ENCODE measurements around the gene RGS21.
A peak's percentile ranks its signal among the peaks of the same experiment; 100 is the strongest.
"Not testable (repeated sequence)": the region's sequence is repeated elsewhere in the genome, so short reads cannot be mapped to it uniquely, and the experiment has no call there.

The RGS21 gene, protein sequence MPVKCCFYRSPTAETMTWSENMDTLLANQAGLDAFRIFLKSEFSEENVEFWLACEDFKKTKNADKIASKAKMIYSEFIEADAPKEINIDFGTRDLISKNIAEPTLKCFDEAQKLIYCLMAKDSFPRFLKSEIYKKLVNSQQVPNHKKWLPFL

DNA sequence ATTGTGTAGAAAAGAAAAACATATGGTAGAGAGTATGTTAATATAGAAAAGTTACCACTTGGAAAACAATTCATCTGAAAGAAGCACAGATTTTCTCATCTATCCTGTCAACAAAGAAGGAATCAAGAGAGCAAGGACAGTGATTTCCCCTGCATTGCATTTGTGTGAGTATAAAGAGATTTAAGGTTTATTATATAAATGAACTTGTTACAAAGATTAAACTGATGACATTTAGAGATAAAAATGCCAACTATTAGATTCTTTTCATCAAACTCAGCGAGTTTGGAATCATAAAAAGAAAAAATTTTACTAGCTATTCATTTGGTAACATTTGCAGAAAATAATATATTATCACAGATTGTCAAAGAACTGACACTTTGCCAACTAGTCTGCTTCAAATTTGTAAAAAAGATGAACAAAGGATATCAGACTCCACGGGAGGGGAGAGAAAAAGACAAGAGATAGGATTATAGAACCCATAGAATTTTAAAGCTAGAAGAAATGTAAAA lies at the start of gene RGS21:
Gene RGS21, plus strand, starts transcription at position 51 of the 509 bp plus-strand sequence. CDS start 26,045 bp downstream, outside the sequence.
- no peak for DNase-seq

DNA sequence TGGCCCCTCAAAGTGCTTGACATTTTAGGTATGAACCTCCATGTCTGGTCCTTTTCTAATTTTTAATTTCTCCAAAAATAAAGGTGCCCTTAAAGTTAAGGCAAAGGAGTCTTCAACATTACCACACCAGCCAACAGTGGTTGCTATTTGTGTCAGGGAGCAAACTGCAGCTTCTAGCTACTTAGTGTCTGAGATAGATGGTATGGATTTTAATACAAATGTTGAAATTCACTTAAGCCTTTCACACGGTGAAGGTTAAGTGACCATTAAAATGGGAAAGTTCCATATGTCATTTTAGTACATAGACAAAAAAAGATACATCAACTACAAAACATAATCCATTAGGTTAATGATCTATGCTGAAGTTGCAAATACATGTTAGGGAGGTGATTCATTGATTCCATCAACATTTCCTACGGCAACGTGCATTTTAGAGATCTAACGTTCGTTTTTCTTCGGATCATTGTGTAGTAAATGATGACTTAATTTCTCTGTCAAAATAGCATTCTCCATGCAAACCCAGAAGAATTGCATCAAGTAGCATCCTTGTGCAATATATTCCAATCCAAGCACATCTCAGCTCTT lies 48.2 kb upstream of the RGS21 start:
- no peak for DNase-seq

DNA sequence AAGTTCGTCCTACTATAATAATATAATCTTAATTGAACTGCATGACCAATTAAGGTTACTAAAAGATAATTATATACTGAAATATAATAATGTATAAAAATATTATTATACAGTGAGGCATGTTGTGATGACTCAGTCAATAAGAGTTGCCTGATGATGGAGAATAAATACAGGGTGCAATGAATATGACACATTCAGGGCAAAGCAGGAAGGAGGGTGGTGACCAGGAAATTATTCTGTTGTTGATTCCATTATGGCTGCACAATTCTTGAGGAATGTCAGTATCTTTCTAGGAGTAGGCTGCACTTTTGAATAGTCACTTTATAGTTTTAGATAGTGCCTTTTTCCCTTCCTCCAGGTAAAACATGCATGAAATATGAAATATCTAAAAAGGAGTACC lies 46.4 kb upstream of the RGS21 start:
- no peak for DNase-seq

DNA sequence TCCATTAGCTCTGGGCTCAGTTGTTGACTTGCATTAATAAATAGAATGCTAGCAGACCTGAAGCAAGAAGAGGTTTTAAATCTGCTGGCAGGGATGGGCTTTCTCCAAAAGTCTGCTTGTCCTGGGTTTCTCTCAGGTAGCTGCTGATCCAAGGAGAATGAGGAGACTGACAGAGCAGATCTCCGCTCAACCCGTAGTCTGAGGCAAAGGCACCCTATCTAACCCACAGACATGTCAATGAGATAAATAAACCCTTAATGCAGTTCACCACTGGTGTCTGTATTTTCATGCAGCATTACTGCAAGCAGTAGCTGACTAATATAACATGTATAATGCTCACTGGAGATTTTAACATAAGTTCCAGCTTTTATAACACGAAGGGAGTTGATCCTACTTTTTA lies 44.1 kb upstream of the RGS21 start:
- DNase-seq, result no peak

DNA sequence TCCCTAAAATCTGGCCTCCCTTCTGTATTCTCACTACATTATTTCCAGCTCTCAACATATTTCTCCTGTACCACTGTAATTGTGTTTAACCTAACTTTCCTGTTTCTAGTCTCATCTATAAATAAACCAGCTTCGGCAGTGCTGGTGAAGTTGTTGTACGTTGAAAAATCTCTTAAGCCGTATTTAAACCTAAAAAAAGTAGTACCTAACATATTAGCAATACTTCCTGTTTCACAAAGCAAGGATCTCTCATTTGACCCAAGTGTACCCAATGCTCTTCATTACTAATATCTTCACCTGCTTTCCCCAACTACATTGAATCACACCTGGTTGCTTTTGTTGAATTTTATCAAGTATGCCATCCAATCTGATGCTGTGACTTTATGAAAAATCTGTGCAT lies 42.2 kb upstream of the RGS21 start:
- no peak for DNase-seq

DNA sequence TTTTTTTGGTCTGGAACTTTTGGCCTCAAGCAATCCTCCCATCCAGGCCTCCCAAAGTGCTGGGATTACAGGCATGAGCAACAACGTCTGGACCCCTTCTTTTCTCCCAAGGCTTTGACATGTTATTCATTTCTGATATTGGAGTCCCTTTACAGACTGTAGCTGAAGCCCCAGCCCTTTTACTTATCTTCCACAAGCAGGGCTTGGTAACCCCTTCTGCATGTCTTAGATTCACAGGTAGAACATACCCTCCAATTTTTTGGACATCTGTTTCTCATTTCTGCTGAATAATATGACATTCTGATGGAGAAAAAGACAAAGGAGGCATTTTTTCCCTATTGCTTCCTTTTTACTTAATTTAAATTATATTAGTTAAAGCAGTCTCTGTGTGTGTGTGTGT lies 39.2 kb upstream of the RGS21 start:
- no peak for DNase-seq

DNA sequence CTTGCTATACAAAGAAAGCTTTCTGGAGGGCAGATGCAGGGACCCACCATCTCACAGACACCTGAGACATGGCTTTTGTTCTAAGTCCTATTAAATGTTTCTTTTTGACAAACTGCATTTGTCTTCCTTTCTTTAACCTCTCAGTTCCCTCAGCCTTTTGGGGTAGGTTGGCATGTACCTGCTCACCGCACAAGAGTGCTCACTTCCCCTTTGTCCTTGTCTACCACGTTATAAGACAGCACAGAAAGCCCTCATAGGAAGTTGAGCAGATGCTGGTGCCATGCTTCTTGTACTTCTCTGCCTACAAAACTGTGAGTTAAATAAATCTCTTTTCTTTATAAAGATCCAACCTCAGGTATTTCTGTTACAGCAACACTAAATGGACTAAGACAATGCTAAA lies 31.9 kb upstream of the RGS21 start:
- no peak for DNase-seq

DNA sequence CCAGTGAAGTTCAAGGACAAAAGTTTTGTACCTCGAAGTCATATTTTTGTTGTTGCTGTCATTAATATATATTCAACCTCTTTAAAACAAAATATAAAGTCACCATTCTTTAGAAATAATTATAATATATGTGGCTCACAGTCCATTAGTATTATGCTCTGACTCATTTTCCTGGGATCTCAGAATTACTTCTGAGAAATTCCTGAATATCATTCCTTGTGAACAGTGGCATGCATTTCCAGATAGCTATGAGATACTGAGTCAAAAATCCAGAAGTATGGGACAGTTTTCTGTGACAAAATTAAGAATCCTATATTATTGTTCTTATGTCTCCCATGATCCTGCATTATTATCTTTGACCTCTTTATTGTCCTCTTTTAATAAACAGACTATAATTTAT lies 13.8 kb upstream of the RGS21 start:
- DNase-seq, result peak; percentile 4

DNA sequence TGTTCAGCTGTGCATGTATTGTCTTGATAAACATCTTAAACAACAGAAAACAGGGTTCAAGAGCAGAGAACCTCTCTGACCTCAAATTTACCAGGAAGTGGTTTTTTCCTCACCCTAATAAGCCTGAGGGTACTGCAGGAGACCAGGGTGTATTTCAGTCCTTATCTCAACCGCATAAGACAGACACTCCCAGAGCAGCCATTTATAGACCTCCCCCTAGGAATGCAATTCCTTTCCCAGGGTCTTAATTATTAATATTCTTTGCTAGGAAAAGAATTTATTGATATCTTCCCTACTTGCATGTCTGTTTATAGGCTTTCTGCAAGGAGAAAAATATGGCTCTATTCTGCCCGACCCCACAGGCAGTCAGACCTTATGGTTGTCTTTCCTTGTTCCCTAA lies 8.5 kb upstream of the RGS21 start:
- DNase-seq, result not testable (repeated sequence)

DNA sequence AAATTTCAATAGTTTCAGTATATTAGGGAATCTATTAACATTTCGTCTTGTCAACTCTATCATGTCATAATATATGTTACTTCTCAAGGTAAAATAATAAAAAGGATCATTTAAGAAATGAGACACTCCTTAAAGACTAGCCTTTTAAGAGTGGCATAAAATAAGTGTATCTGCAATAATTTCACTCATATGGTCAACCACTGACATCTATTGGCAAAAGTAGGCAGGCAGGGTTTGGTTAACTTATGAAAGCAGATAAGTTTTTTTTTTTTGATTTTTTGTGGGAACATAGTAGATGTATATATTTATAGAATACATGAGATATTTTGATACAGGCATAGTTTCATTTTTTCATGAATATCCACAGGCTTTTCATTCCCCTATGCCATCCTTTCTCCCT lies 5.5 kb upstream of the RGS21 start:
- peak; percentile 14 for DNase-seq

DNA sequence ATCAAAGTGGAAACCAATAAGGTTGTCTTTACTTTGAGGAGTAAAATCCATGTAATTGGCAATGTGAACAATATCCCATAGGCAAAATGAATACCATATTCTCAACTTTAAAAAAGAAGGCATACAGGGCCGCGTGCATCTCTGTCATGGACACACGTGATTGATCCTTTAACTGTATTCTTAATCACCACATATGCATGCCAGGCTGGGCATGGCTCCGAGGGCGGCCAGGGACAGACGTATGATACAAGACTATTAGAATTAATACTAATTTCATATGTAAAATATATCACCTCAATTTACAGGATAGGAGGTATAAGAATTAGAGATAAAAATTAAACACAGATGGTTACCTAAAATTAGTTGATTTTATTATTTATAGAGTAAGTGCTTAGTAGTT lies 11.2 kb downstream of the RGS21 start:
- DNase-seq, result no peak

DNA sequence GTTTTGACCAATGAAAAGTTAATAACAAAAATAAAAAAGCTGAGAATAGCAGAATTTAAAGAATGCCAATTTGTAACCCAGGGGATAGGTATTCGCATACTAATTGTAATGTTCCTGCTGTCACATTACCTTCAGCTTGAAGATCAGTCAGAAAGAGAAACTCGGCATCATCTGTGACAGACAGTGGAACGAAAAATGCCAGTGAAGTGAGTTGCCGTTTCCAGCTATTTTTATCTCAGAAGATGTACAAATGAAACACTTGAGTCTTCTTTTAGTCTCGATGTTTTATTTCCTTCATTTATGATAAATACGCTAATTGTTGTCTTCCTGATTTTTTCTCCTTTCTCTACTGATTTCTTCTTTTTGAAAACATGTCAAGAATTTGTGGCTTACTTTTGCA lies 26.1 kb downstream of the RGS21 start:
- no peak for DNase-seq

DNA sequence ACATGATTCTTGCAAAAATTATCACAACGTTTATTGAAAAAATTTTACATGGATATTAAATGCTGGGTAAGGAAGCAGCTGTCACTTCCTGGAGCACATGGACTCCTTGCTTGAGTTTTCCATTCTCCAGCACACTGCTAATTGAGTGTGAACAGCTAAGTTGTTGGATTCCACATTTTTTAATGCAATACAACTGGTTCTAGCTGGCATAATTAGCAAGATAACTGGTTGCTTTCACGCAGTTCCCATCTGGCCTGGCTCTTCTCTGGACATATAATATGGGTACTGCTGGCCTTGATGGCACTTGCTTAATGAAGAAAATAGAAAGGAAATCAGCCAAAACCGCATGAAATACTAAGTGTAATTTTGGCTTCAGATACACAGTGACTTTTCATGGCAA lies 26.6 kb downstream of the RGS21 start:
- no peak for DNase-seq

DNA sequence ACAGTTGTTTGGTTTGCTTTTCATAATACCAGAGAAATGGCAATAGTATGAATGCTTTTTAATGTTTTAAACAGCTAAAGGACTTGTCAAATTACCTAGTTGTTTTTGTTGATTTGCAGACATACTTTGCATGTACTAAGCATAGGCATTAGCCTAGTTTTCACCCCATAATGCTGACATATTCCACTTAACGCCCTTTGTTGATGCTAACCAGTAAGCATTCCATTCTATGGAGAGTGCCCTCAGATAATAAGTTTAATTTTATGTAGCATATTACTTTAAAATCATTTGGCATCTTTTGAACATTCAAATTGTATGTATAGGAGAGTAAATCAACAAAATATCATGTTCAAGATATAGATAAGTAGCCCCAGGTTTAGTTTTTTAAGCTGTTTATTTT lies 32.5 kb downstream of the RGS21 start:
- no peak for DNase-seq

DNA sequence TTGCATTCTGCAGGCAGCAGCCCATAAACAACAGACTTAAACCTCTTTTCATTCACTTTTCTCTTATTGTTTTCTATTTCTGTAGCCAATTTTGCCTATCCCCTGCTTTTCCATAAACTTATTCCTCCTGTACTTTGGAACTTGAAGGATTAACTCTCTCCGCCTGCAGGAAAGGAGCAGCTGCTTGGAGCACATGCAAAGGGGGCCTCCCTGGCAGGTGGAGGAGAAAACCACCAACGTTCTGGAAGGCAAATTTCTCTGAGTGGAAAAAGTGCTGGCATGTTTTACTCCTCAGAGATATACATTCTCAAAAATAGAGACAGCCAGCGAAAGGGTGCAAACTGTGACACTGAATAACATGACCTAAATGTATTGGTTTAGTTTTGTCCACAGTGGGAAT lies 33.6 kb downstream of the RGS21 start:
- DNase-seq, result no peak

DNA sequence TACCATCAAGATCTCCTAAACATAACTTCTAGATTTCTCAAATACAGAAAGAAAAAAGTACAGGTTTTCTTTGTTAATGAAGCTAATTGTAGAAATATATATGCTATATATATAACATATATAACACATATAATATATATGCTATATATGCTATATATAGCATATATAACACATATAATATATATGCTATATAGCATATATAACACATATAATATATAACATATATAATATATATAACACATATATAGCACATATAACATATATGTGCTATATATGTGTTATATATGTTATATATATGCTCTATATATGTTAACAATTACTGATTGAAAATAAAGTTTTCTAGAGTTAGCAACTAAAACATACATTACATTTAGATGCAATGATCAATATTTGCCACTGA lies 34.8 kb downstream of the RGS21 start:
- no peak for DNase-seq

DNA sequence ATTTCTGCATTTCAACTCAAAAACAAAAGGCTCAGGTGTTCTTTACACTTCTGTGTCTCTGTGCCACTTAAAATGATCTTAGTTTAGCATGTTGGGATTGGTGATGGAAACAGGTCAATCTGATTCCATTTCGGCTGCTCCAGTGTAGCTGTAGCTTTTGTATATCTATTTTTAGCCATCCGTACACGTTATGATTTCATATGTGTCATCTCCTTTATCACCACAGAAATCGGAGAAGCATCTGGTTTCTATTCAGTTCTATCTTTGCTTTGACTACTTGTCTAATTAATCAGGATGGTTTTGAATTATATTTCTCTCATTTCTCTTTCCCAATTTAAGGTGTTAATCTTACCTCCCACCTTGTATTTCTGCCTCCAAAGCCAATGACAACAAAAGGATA lies 41.1 kb downstream of the RGS21 start:
- DNase-seq, result no peak

DNA sequence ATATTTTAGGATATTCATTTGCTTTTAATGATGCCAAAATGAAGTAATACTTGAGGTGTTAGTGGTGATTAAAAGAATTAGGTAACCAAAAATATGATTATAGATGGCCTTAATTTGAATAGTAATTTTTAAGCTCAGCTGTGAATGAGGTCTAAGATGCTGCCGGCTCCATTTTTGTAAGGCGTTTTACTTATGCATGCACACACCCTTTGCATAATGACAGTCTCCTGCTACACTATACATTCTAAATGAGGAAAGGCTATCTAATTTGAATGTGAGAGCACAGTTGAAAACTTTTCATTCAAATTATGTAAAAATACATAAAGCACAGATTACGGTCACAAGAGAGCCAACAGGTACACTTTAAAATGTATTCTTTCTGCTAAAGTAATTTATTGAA lies 41.6 kb downstream of the RGS21 start:
- no peak for DNase-seq

DNA sequence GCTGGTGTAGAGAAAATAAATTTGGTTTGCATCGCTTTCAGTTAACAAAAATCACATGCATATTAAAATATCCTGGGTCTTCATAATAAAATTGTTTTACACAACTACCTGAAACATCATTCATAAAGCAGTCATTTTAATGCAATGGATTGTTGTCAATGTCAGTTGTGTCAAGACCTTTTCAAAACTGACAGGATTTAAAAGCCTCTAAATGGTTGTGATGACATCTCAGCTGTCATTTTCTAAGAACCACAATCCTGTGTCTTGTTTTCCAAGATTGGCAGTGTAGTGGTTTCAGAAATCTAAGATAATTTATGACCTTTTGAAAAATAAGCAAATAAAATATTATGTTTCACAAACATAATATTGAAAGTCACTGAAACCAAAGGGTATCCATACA lies 42.0 kb downstream of the RGS21 start:
- no peak for DNase-seq

DNA sequence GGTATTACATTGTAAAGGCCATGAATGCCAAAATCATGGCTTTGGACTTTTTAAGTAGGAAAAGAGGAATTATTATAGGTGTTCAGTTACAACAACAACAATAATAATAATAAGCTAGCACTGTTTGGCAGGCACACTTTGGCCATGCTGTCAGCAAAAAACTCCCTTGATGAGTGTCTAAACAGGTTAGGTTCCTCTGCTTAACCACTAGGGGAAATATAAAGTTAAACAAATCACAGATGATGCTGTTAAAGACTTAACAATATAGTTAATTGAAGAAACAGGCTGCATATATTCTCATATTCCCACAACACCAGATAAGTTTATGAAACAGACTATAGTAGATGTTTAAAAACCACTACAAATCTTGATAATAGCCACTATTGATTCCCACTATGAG lies 46.4 kb downstream of the RGS21 start:
- DNase-seq, result no peak

DNA sequence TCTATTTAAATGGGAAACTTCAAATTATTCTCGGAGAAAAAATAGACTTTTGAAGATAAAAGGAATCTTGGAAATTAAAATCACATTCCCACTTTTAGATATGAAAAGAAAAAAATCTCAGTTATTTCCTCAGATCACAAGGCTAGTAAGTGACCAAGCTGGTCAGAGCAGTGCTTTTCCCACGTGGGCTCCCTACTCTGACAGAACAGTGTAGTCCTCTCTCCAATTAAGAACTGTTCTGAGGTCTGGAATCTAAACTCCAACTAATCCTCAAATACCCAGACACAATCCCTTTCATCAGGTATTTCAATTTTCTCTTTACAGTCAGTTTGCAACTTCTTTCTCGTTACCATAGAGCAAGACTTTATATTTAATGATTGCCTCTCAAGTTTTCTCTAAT lies 50.6 kb downstream of the RGS21 start:
- no peak for DNase-seq

DNA sequence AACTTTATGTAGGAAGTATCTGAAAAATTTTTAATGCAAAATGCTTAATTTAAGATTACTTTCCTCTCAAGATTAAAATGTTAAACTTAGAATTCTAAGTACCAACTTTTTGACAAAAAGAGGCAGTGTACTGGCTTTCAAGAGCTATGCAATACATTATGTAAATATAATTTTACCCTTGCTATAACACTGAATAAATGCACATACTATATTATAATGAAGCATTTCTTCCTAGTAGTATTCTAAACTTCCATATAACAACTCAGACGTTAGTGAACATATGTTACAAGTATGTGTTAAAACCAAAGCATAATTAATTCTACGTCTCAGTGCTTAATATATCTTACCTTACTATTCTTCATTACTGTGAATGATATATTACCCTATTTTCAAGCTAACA lies 58.5 kb downstream of the RGS21 start:
- DNase-seq, result no peak

DNA sequence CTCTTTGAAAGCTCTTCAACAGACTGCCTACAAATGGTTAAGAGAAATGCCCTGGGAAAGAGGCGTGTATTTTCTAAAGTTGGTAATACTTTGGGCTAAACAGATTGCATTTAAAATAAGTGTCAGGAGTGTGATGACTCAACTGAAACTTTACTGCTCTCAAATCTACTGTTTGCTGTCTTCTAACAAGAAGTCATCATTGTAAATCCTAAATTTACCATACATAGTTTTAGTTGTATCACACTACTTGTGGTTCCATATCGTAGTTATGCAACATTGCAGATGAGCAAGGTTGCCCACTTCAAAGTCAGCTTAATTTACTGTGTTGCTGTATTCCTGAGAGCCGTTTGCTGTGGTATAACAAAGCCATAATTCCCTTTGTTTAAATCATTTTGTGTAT lies 59.6 kb downstream of the RGS21 start:
- DNase-seq, result no peak

DNA sequence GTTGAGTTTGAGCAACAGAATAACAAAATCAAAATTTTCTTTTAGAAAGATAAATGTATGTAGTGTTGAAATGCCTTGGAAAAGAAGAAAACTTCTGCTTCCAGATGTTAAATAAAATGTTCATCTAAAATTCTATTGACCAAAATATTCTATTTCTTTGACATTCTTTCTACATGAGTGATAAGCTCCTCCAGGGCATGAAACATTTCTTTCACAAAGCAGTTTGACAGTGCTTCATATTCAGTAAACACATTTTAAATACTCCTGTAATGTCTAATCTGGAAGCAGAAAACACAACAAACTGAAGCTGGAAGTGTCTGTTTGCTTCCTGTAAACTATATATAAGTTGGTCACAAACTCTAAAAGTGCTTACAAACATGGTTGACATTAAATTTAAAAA lies 61.5 kb downstream of the RGS21 start:
- no peak for DNase-seq

DNA sequence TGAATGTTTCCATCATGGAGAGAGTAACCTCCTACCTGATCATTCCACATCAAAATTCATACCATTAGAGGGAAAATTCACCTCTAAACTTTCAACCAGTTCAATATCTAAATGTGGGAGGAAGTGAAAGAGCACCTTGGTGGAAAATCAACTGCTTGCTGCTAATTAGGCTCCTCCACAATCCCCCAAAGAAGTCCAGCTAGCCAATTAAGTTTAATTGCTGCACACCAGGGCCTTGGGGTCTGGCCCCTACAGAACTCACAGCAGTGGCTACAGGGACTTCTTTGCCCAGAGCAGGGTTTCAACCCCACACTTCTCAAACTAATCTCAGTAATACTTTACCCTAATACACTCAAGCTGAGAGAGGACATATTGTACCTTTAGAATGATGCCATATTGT lies 62.1 kb downstream of the RGS21 start:
- no peak for DNase-seq

All from amniotic stem cell (primary cell).